ENCODE data around the gene CLDN1.

CLDN1 gene

DNA sequence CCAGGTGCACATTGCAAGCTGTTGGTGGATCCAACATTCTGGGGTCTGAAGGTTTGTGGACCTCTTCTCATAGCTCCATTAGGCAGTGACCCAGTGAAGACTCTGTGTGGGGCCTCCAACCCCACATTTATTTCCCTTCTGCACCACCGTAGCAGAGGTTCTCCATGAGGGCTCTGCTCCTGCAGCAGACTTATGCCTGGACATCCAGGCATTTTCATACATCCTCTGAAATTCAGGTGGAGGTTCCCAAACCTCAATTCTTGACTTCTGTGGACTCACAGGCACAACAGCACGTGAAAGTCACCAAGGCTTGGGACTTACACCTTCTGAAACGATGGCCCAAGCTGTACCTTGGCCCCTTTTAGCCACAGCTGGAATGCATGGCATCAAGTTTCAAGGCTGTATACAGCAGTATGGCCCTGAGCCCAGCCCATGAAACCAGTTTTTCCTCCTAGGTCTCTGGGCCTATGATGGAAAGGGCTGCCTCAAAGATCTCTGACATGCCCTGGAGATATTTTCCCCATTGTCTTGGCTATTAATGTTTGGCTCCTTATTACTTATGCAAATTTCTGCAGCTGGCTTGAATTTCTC, 30.2 kb downstream of the CLDN1 start:
- no peaks in the 10 kb centered on the region for H3K9me2 ChIP-seq (replicated peaks; ENCODE audit: low read depth, low read length)
- H3K27me3 ChIP-seq (ENCODE audit: insufficient read depth, low read length, poor library complexity, severe bottlenecking): no peaks in the 10 kb centered on the region
- H3K4me1 ChIP-seq (ENCODE audit: insufficient read depth, low read length, poor library complexity, severe bottlenecking): no peaks in the 10 kb centered on the region
- no peaks in the 10 kb centered on the region for H3K79me2 ChIP-seq (ENCODE audit: insufficient read depth, low read length)
- no peaks in the 10 kb centered on the region for H4K20me1 ChIP-seq (ENCODE audit: insufficient read depth, low read length, poor library complexity, severe bottlenecking)
- H3K4me3 ChIP-seq (ENCODE audit: low read length, poor library complexity, severe bottlenecking): no peak overlapping the region
- H3K9ac ChIP-seq (ENCODE audit: low read depth, low read length, poor library complexity, severe bottlenecking): no peak overlapping the region
- no peak overlapping the region for H3K4me2 ChIP-seq (ENCODE audit: low read depth, low read length, poor library complexity, severe bottlenecking)
- peaks cover 2% of the 10 kb centered on the region; the same call in 1 of the 2 replicates for H3K9me3 ChIP-seq (ENCODE audit: insufficient read depth, low read depth, low read length)
- H3F3A ChIP-seq (ENCODE audit: low read depth): no peaks in the 10 kb centered on the region
- TF ChIP-seq, protein P1, sequence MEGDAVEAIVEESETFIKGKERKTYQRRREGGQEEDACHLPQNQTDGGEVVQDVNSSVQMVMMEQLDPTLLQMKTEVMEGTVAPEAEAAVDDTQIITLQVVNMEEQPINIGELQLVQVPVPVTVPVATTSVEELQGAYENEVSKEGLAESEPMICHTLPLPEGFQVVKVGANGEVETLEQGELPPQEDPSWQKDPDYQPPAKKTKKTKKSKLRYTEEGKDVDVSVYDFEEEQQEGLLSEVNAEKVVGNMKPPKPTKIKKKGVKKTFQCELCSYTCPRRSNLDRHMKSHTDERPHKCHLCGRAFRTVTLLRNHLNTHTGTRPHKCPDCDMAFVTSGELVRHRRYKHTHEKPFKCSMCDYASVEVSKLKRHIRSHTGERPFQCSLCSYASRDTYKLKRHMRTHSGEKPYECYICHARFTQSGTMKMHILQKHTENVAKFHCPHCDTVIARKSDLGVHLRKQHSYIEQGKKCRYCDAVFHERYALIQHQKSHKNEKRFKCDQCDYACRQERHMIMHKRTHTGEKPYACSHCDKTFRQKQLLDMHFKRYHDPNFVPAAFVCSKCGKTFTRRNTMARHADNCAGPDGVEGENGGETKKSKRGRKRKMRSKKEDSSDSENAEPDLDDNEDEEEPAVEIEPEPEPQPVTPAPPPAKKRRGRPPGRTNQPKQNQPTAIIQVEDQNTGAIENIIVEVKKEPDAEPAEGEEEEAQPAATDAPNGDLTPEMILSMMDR (conservative IDR thresholded peaks at IDR 0.05; ENCODE audit: low read length): no peak
- TF ChIP-seq EZH2phosphoT487 (IDR thresholded peaks at IDR 0.05; ENCODE audit: borderline replicate concordance): no peak
- no peak overlapping the region for H2AFZ ChIP-seq (ENCODE audit: low read length)
- H3K36me3 ChIP-seq (ENCODE audit: insufficient read depth, low read length): no peaks in the 10 kb centered on the region

DNA sequence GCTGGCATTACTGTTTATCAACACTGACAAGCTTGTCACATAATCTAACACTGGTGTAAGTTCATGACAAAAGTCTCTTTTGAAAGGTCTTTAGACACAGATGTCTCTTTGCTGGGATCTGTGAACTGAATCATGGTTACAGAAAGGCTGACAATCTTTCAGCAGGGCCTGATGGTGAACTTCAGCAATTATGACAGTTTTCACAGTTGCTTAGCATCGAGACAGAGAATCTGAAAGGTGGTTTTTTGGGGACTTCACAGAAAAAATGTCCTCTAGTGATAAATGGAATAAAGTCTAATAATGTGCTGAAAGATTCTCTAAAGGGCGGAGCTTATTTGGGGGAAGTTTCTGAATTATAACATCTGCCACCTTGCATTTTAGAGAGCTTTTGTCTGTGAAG, 32.3 kb downstream of the CLDN1 start:
- H3K36me3 ChIP-seq (ENCODE audit: insufficient read depth, low read length): no peaks in the 10 kb centered on the region
- H3F3A ChIP-seq (ENCODE audit: low read depth): no peaks in the 10 kb centered on the region
- H4K20me1 ChIP-seq (ENCODE audit: insufficient read depth, low read length, poor library complexity, severe bottlenecking): no peaks in the 10 kb centered on the region
- H3K4me3 ChIP-seq (ENCODE audit: low read length, poor library complexity, severe bottlenecking): no peak overlapping the region
- no peak overlapping the region for H2AFZ ChIP-seq (ENCODE audit: low read length)
- H3K9ac ChIP-seq (ENCODE audit: low read depth, low read length, poor library complexity, severe bottlenecking): no peak overlapping the region
- no peak overlapping the region for H3K4me2 ChIP-seq (ENCODE audit: low read depth, low read length, poor library complexity, severe bottlenecking)
- H3K27me3 ChIP-seq (ENCODE audit: insufficient read depth, low read length, poor library complexity, severe bottlenecking): no peaks in the 10 kb centered on the region
- H3K9me3 ChIP-seq (ENCODE audit: insufficient read depth, low read depth, low read length): peaks cover 2% of the 10 kb centered on the region; the same call in 1 of the 2 replicates
- no peaks in the 10 kb centered on the region for H3K4me1 ChIP-seq (ENCODE audit: insufficient read depth, low read length, poor library complexity, severe bottlenecking)
- TF ChIP-seq, protein P1 (conservative IDR thresholded peaks at IDR 0.05; ENCODE audit: low read length): no peak
- TF ChIP-seq EZH2phosphoT487 (IDR thresholded peaks at IDR 0.05; ENCODE audit: borderline replicate concordance): no peak
- no peaks in the 10 kb centered on the region for H3K79me2 ChIP-seq (ENCODE audit: insufficient read depth, low read length)
- H3K9me2 ChIP-seq (replicated peaks; ENCODE audit: low read depth, low read length): no peaks in the 10 kb centered on the region

DNA sequence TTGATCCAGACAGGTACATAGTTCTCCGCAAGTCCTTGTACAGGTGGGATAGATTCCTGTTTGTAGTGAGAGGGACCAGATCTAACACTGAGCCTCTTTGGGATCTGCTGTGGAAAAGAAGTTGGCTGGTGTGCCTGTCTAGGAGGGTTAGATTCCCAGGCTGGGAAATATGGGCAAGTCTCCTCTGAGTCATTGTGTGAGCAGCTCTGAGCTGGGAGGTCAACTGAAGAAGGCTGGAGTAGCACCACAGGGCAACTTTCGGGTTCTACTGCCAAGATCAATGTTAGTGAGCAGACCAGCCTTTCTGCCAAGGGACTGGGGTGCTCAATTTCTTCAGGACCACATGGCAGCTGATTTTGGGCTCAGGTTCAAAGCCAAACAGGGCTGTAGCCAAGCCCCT, 33.4 kb downstream of the CLDN1 start:
- no peaks in the 10 kb centered on the region for H3K36me3 ChIP-seq (ENCODE audit: insufficient read depth, low read length)
- TF ChIP-seq, protein P1 (conservative IDR thresholded peaks at IDR 0.05; ENCODE audit: low read length): no peak
- no peak for TF ChIP-seq EZH2phosphoT487 (IDR thresholded peaks at IDR 0.05; ENCODE audit: borderline replicate concordance)
- no peak overlapping the region for H3K9ac ChIP-seq (ENCODE audit: low read depth, low read length, poor library complexity, severe bottlenecking)
- H3K9me2 ChIP-seq (replicated peaks; ENCODE audit: low read depth, low read length): no peaks in the 10 kb centered on the region
- H3K4me2 ChIP-seq (ENCODE audit: low read depth, low read length, poor library complexity, severe bottlenecking): no peak overlapping the region
- H3K9me3 ChIP-seq (ENCODE audit: insufficient read depth, low read depth, low read length): peaks cover 2% of the 10 kb centered on the region; the same call in 1 of the 2 replicates
- H4K20me1 ChIP-seq (ENCODE audit: insufficient read depth, low read length, poor library complexity, severe bottlenecking): no peaks in the 10 kb centered on the region
- no peaks in the 10 kb centered on the region for H3F3A ChIP-seq (ENCODE audit: low read depth)
- no peaks in the 10 kb centered on the region for H3K4me1 ChIP-seq (ENCODE audit: insufficient read depth, low read length, poor library complexity, severe bottlenecking)
- no peaks in the 10 kb centered on the region for H3K79me2 ChIP-seq (ENCODE audit: insufficient read depth, low read length)
- no peak overlapping the region for H3K4me3 ChIP-seq (ENCODE audit: low read length, poor library complexity, severe bottlenecking)
- no peaks in the 10 kb centered on the region for H3K27me3 ChIP-seq (ENCODE audit: insufficient read depth, low read length, poor library complexity, severe bottlenecking)
- H2AFZ ChIP-seq (ENCODE audit: low read length): no peak overlapping the region

Data from Loucy (cell line).